Ishikawa (cell line): ENCODE results near the gene MYH14.

Experiments
- CEBPB ChIP-seq: IDR thresholded peaks from 2 replicates; pipeline ENCODE4 v1.6.1; 2012
- CREB1 ChIP-seq: IDR thresholded peaks from 2 replicates; pipeline ENCODE4 v1.6.1; 2012; ENCODE audit warnings: low read depth
- EGR1 ChIP-seq: IDR thresholded peaks from 2 replicates; pipeline ENCODE4 v1.6.1; 2012
- EP300 ChIP-seq: IDR thresholded peaks from 2 replicates; pipeline ENCODE4 v1.6.1; 2012; ENCODE audit warnings: borderline replicate concordance
- FOXM1 ChIP-seq: IDR thresholded peaks from 2 replicates; pipeline ENCODE4 v1.6.1; 2012; ENCODE audit warnings: low read depth, borderline replicate concordance
- MAX ChIP-seq: IDR thresholded peaks from 2 replicates; pipeline ENCODE4 v1.6.1; 2012
- NFIC ChIP-seq: IDR thresholded peaks from 2 replicates; pipeline ENCODE4 v1.6.1; 2012
- RAD21 ChIP-seq: IDR thresholded peaks from 2 replicates; pipeline ENCODE4 v1.6.1; 2012; ENCODE audit warnings: low read depth
- REST ChIP-seq: IDR thresholded peaks from 2 replicates; pipeline ENCODE4 v1.6.1; 2012; ENCODE audit warnings: low read depth, mild to moderate bottlenecking
- TAF1 ChIP-seq: IDR thresholded peaks from 2 replicates; pipeline ENCODE4 v1.6.1; 2012; ENCODE audit warnings: low read depth, mild to moderate bottlenecking
- TCF12 ChIP-seq: IDR thresholded peaks from 2 replicates; pipeline ENCODE4 v1.6.1; 2012; ENCODE audit warnings: low read depth
- TEAD4 ChIP-seq: IDR thresholded peaks from 2 replicates; pipeline ENCODE4 v1.6.1; 2012
- USF1 ChIP-seq: IDR thresholded peaks from 2 replicates; pipeline ENCODE4 v1.6.1; 2012
- YY1 ChIP-seq: IDR thresholded peaks from 2 replicates; pipeline ENCODE4 v1.6.1; 2012; ENCODE audit warnings: low read depth
- ZBTB7A ChIP-seq: IDR thresholded peaks from 2 replicates; pipeline ENCODE4 v1.6.1; 2012; ENCODE audit warnings: low read depth

The MYH14 gene

GRCh38 chr19:50189331-50189730 lies 14.1 kb upstream of the MYH14 start:
- TF ChIP-seq MAX (no peak), NFIC (no peak), REST (no peak), YY1 (no peak), TAF1 (no peak), EGR1 (no peak), FOXM1 (no peak), CREB1 (no peak), USF1 (no peak), TCF12 (no peak), EP300 (no peak), RAD21 (no peak), TEAD4 (no peak)

- TF ChIP-seq ZBTB7A (no peak), MAX (no peak), EGR1 (no peak), TAF1 (no peak), EP300 (no peak), RAD21 (no peak), NFIC (no peak)
Measured at GRCh38 chr19:50190439-50190891, 13.0 kb upstream of the MYH14 start.

- no peak for TF ChIP-seq REST
- TF ChIP-seq NFIC, result no peak
- no peak for TF ChIP-seq YY1
- TF ChIP-seq CEBPB, result no peak
- TF ChIP-seq EP300, result no peak
- TF ChIP-seq EGR1, result no peak
- TF ChIP-seq TAF1, result no peak
- no peak for TF ChIP-seq CREB1
- TF ChIP-seq MAX, result no peak
- no peak for TF ChIP-seq TEAD4
- no peak for TF ChIP-seq TCF12
- TF ChIP-seq RAD21, result no peak
- no peak for TF ChIP-seq USF1
- TF ChIP-seq FOXM1, result no peak
- no peak for TF ChIP-seq ZBTB7A
Measured at GRCh38 chr19:50191216-50191615, 12.2 kb upstream of the MYH14 start.

GRCh38 chr19:50192463-50193211 lies 10.8 kb upstream of the MYH14 start:
- TF ChIP-seq REST, result peak; percentile 86
- TF ChIP-seq MAX, result peak; percentile 73
- TF ChIP-seq FOXM1, result no peak
